OCI-LY1 (cell line): Measurements from ENCODE around the gene KIAA2012.

Source experiments
- H2AFZ ChIP-seq: fragments of 200-600 bp; sonication (generic), shearing (Covaris generic); 2 replicates; pipeline ENCODE4 v1.6.0; 2014; ENCODE audit warnings: antibody characterized with exemption, mild to moderate bottlenecking, low read length
- H3F3A ChIP-seq: fragments of 200-600 bp; sonication (generic), shearing (Covaris generic); 2 replicates; pipeline ENCODE4 v1.6.0; 2014; ENCODE audit warnings: mild to moderate bottlenecking, antibody characterized with exemption, low read length, moderate library complexity; ENCODE audit not compliant: insufficient read depth
- H3K27ac ChIP-seq: fragments of 200-600 bp; sonication (generic); 2 replicates; pipeline ENCODE4 v1.5.1; 2014; ENCODE audit warnings: low read length, mixed run types, mild to moderate bottlenecking, low read depth; ENCODE audit not compliant: poor library complexity, severe bottlenecking
- H3K27me3 ChIP-seq: fragments of 200-600 bp; sonication (generic); 2 replicates; pipeline ENCODE4 v1.6.0; 2014; ENCODE audit warnings: antibody characterized with exemption, mild to moderate bottlenecking, low read length, moderate library complexity; ENCODE audit not compliant: insufficient read depth
- H3K36me3 ChIP-seq: fragments of 200-600 bp; sonication (generic); 2 replicates; pipeline ENCODE4 v1.6.1; 2014; ENCODE audit warnings: mild to moderate bottlenecking, antibody characterized with exemption, low read length, moderate library complexity, mixed read lengths; ENCODE audit not compliant: insufficient read depth
- H3K4me1 ChIP-seq: fragments of 200-600 bp; sonication (generic); 2 replicates; pipeline ENCODE4 v1.5.1; 2014; ENCODE audit warnings: mild to moderate bottlenecking, low read length, moderate library complexity; ENCODE audit not compliant: insufficient read depth, severe bottlenecking
- H3K4me2 ChIP-seq: fragments of 200-600 bp; sonication (generic), shearing (Covaris generic); 2 replicates; pipeline ENCODE4 v1.6.1; 2014; ENCODE audit warnings: low read length
- H3K4me3 ChIP-seq: fragments of 200-600 bp; sonication (generic); 2 replicates; pipeline ENCODE4 v1.5.1; 2014; ENCODE audit warnings: low read length, low read depth, mild to moderate bottlenecking, mixed read lengths; ENCODE audit not compliant: poor library complexity, severe bottlenecking
- H3K79me2 ChIP-seq: fragments of 200-600 bp; shearing (Covaris generic); 2 replicates; pipeline ENCODE4 v1.6.1; 2016; ENCODE audit warnings: mixed run types, low read length, mixed read lengths; ENCODE audit not compliant: insufficient read depth
- H3K9ac ChIP-seq: fragments of 200-600 bp; sonication (generic), shearing (Covaris generic); 2 replicates; pipeline ENCODE4 v1.6.1; 2014; ENCODE audit warnings: mild to moderate bottlenecking, low read length, mixed read lengths
- H3K9me2 ChIP-seq: fragments of 200-600 bp; sonication (generic), shearing (Covaris generic); 2 replicates; pipeline ENCODE4 v1.6.1; 2014; ENCODE audit warnings: low read depth, mild to moderate bottlenecking, low read length, mixed read lengths
- H3K9me3 ChIP-seq: fragments of 200-600 bp; shearing (Covaris generic); 2 replicates; pipeline ENCODE4 v1.6.1; 2014; ENCODE audit warnings: low read length, mixed read lengths
- H4K20me1 ChIP-seq: fragments of 200-600 bp; sonication (generic), shearing (Covaris generic); 2 replicates; pipeline ENCODE4 v1.6.0; 2016; ENCODE audit warnings: mild to moderate bottlenecking, low read length; ENCODE audit not compliant: insufficient read depth
- CTCF ChIP-seq: fragments of 200-600 bp; sonication (generic), shearing (Covaris generic); IDR thresholded peaks from 2 replicates; pipeline ENCODE4 v1.5.1; 2017; ENCODE audit warnings: mild to moderate bottlenecking, antibody characterized with exemption, low read length, moderate library complexity, mixed read lengths
- EZH2 ChIP-seq: fragments of 200-600 bp; sonication (generic), shearing (Covaris generic); IDR thresholded peaks from 2 replicates; pipeline ENCODE4 v1.8.0; 2017; ENCODE audit warnings: borderline replicate concordance, mixed run types, mild to moderate bottlenecking, antibody characterized with exemption, low read length, moderate library complexity, mixed read lengths

KIAA2012 gene

DNA sequence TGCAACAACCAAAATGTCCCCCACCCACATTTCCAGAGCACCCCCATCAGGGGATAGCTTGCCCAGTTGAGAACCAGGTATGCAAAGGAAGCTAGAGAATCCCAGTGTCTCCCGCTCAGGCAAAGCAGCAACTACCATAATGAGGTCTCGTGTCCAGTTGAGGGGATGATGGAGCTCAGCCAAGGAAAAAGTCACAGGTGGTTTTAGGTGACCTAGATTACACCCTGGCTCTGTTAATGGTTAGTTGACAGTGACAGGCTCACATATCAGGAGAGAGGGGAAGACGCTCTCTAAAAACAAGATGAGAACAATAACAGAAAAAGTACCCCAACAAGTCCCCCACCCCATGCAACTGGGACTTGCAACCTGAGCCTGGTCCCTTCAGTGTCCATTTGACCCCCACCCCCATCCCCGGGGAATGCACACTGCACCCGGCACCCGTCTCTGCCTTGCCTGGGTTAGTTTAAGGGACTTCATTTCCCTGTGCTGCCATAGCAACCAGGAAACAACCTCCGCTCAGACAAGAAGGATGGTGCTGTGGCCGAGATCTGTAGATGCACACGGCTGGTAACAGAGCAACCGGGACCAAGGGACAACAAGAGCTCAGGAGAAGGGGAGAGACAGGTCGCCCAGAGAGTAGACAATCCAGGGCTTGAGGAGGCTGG is at the start of gene KIAA2012:
TSS of gene KIAA2012 (plus strand) at position 519 of the 665 bp plus-strand sequence. CDS start 373 bp downstream, outside the sequence.
- Histone ChIP-seq H4K20me1 (no peaks in the 10 kb centered on the region), H3K27ac (no peak within 1 kb of the TSS), H2AFZ (no peak within 1 kb of the TSS), H3K4me1 (no peaks in the 10 kb centered on the region), H3K79me2 (no peaks in the 10 kb centered on the region), H3K36me3 (no peaks in the 10 kb centered on the region), H3K9ac (no peak within 1 kb of the TSS), H3K4me2 (no peak within 1 kb of the TSS), H3K9me3 (no peaks in the 10 kb centered on the region), H3F3A (no peaks in the 10 kb centered on the region), H3K9me2 (no peaks in the 10 kb centered on the region), H3K4me3 (no peak within 1 kb of the TSS), H3K27me3 (no peaks in the 10 kb centered on the region)
- TF ChIP-seq CTCF (no peak), EZH2 (no peak)

DNA sequence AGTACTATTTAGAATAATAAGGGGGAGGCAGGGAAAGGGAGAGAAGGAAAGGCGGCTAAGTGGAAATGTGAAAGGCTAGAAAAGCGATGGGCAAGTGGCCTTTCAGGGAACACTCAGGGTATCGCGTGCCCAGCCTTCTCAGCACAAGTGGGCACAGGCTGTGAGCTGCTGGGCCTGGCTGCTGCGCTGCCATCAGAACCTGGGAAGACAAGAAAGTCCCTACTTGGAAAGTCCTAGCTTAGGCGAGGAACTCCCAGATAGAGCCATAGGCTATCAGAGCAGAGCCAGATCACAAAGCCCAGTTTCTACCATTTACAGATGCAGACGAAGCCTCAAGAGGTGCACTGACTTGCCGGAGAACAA is 49.2 kb upstream of the KIAA2012 start:
- H3K4me2 ChIP-seq: no peak overlapping the region

GRCh38 chr2:202024871-202025270 is 48.2 kb upstream of the KIAA2012 start:
- Histone ChIP-seq H3K27me3 (no peaks in the 10 kb centered on the region; the same call in 1 of the 2 replicates), H3K4me3 (no peak overlapping the region), H3K4me1 (no peaks in the 10 kb centered on the region), H3K4me2 (no peak overlapping the region), H3K9ac (no peak overlapping the region), H3K79me2 (no peaks in the 10 kb centered on the region), H3K9me3 (no peaks in the 10 kb centered on the region), H2AFZ (no peak overlapping the region), H3F3A (no peaks in the 10 kb centered on the region), H3K36me3 (no peaks in the 10 kb centered on the region), H3K27ac (no peak overlapping the region), H3K9me2 (no peaks in the 10 kb centered on the region), H4K20me1 (no peaks in the 10 kb centered on the region)
- TF ChIP-seq CTCF (no peak), EZH2 (no peak)

More for the DNA sequence above, 49.2 kb upstream of the KIAA2012 start:
- no peak for TF ChIP-seq EZH2
- no peak for TF ChIP-seq CTCF
- Histone ChIP-seq H4K20me1 (no peaks in the 10 kb centered on the region), H3K9me3 (no peaks in the 10 kb centered on the region), H3K4me3 (no peak overlapping the region), H3F3A (no peaks in the 10 kb centered on the region), H2AFZ (no peak overlapping the region), H3K27me3 (no peaks in the 10 kb centered on the region; the same call in 1 of the 2 replicates), H3K27ac (no peak overlapping the region), H3K9ac (no peak overlapping the region), H3K4me1 (no peaks in the 10 kb centered on the region), H3K9me2 (no peaks in the 10 kb centered on the region), H3K79me2 (no peaks in the 10 kb centered on the region), H3K36me3 (no peaks in the 10 kb centered on the region)
